CD4-positive, alpha-beta T cell treated with Interleukin-2 at 100 ng/mL for 4 hours (primary cell): ENCODE results near the gene MTX1.
"Not testable (repeated sequence)": the region's sequence is repeated elsewhere in the genome, so short reads cannot be mapped to it uniquely, and the experiment has no call there.

Experiments used
- DNase-seq: peaks from one replicate; pipeline ENCODE4 v3.0.0-alpha.2; 2020; ENCODE audit warnings: low spot score

MTX1 gene, protein sequence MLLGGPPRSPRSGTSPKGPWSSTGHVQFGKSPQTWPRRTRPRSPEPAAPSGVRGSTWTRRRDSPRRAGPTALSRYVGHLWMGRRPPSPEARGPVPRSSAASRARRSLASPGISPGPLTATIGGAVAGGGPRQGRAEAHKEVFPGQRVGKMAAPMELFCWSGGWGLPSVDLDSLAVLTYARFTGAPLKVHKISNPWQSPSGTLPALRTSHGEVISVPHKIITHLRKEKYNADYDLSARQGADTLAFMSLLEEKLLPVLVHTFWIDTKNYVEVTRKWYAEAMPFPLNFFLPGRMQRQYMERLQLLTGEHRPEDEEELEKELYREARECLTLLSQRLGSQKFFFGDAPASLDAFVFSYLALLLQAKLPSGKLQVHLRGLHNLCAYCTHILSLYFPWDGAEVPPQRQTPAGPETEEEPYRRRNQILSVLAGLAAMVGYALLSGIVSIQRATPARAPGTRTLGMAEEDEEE

DNA sequence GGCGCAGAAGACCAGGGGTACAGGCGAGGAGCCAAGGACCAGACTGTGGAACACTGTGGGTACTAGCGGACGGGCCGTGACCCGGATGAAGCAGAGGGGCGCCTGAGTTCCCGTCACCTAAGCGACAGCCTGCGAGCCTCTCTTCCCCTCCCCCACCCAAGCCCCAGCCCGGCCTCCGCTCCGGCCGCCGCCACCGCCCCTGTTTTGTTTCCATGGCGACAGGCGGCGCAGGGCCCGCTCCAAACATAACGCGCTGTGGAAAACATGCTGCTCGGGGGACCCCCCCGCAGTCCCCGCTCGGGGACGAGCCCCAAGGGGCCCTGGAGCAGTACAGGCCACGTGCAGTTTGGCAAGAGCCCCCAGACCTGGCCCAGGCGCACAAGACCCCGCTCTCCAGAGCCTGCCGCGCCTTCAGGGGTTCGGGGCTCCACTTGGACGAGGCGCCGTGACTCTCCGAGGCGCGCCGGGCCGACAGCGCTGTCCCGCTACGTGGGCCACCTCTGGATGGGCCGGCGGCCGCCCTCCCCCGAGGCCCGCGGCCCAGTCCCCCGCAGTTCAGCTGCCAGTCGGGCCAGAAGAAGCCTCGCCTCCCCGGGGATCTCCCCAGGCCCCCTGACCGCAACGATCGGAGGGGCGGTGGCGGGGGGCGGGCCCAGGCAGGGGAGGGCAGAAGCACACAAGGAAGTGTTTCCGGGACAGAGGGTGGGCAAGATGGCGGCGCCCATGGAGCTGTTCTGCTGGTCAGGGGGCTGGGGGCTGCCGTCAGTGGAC, at the start of gene MTX1:
Gene MTX1 (plus strand): TSS at position 155 of the 771 bp plus-strand sequence. CDS start 110 bp downstream, at position 265.
- peak; percentile 94 for DNase-seq

DNA sequence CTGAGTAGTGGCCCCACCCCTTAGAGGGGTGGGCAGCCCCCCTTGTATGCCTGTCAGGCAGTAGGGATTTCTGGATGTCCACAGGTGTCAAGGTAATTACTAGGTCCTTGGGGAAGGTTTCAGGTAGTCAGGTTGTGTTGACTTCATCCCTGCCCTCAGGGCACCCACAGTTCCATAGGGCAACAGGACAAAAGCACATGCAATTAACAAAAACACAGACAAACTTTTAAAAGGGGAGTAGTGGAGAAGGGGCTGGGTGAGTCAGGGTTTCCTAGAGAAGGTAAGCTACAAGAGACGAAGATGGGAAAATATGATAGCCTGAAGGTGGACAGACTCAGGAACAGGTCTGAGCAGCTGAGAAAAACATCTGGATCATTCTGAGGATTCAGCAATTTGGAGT, 49.5 kb upstream of the MTX1 start:
- no peak for DNase-seq

DNA sequence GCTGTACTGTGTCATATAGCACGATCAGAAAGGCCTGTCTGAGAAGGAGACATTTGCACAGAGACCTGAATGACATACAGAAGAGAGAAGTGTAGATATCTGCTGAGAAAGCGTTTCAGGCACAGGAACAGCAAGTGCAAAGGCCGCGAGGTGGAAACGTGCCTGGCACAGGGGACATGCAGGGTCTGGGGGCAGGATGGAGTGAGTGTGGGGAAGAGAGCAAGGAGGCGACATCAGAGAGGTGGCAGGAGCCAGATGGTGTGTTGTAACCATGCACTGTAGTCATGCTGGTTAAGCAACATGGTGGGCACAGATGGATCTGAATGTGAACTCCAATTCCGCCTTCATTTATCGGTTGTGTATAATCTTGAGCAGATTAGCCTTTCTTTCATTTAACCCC, 48.4 kb upstream of the MTX1 start:
- no peak for DNase-seq

DNA sequence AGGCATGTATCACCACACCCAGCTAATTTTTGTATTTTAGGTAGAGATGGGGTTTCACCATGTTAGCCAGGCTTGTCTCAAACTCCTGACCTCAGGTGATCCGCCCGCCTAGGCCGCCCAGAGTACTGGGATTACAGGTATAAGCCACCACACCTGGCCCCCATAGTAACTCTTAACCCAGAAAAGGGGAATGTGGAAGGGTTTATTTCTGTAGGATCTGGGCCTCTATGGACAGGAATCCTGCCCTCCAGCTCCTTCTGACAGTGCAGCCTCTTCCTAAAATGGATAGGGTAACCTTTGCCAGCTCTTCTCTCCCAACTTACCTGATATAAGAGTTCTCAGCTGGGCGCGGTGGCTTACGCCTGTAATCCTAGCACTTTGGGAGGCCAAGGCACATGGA, 45.9 kb upstream of the MTX1 start:
- DNase-seq, result not testable (repeated sequence)

DNA sequence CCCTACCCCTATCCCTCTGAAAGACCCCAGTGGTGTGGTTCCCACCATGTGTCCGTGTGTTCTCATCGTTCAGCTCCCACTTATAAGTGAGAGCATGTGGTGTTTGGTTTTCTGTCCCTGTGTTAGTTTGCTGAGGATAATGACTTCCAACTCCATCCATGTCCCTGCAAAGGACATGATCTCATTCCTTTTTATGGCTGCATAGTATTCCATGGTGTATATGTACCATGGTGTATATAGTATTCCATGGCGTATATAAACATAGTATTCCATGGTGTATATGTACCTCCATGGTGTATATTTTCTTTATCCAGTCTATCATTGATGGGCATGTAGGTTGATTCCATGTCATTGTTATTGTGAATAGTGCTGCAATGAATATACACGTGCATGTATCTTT, 44.7 kb upstream of the MTX1 start:
- not testable (repeated sequence) for DNase-seq

DNA sequence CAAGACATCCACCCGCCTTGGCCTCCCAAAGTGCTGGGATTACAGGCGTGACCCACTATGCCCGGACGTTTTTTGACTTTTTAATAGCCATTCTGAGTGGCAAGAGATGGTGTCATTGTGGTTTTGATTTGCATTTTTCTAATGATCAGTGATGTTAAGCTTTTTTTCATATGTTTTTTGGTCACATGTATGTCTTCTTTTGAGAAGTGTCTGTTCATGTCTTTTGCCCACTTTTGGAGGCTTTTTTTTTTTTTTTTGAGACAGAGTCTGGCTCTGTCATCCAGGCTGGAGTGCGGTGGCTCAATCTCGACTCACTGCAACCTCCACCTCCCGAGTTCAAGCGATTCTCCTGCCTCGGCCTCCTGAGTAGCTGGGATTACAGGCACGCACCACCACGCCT, 43.9 kb upstream of the MTX1 start:
- DNase-seq, result not testable (repeated sequence)

DNA sequence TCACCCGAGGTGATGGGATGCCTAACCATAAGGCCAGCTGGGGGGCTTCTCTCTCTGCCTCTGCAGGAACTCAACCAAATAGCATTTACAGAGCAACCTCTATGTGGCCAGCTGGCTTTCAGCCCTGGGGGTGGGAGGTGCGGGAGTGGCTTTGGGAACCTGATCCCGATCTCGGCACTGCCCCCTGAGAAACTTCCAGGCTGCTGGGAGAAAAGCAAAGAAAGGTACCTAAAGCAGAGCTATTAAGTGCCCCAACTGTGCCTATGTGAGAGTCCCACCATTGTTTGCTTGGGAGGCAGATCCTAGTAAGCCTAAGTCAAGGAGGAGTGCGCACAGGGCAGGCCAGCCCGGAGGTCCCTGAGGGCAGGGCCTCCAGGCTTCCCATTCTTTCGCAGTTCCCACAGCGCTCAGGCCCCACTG, 42.4 kb upstream of the MTX1 start:
- no peak for DNase-seq

DNA sequence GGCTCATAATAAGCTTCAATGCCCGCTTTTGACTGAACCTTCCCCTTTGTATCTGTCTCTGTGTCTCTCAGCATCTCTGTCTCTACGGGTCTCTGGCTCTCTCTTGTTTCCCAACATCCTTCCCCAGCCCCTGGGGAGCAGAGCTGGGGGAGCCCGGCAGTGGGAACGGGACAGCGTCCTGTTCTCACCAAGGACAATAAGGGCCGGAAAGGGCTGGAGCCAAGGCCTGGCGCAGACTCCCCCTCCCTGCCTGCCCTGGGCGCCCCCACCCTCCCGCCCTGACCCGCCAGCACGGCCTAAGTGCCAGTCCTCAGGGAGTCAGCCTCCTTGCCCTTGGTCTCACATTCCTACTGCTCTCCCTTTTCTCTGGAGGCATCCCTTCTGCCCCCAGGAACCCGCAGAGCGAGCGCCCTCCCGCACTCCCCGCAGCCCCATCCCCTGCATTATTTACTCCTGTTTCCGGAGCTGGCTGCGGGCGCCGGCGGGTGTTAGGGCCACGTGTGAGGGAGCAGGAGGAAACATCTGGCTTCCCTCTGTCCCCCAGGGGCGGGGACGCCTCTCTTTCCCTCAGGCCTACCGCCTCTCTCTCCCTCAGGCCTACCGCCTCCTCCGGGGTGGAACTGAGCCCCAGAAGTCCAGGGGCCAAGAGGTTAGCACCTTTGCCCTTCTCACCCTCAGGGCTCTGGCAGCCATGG, 41.9 kb upstream of the MTX1 start:
- DNase-seq, result no peak

DNA sequence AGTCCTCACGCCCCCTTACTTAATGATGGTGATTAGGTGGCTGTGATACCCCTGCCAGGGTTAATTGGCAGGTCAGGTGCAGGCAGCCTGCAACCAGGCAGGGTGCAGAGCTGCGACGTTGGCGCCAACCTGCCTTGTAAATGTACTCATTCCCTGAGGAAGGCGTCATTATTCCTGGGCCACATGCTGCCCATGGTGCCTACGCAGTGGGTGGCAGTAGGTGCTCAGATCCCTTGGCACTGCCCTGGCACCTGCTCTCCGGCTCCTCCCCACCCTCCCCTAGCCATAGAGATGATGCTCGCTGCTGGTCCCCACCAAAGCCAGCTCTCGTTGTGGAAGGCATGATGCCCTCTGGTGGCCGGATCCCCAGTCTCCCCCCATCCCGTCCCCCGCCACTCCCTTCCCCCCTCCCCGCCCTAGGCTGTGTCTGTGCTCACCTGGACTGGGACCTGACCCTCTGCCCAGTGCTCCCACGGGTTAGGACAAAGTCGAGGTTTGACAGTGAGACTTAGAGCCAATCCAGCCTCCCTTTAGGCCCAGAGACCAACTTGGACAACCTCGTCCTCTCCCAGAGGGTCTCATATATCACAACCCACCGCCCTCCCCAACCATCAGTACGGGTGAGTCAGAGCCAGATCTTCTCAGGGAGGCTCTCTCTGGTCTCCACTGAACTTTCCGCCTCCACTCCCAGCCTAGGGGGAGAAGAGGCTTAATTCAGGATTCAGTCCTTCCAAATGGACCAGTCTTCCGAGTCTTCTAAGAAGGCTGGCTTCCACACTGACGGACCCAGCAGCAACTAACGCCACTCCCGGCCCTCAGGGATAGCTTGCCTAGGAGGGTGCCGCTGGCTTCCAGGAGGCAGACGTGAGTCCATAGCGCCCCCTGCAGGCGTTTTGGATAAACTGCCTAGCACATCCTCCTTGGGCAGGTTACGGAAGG, 41.1 kb upstream of the MTX1 start:
- peak; percentile 87 for DNase-seq

DNA sequence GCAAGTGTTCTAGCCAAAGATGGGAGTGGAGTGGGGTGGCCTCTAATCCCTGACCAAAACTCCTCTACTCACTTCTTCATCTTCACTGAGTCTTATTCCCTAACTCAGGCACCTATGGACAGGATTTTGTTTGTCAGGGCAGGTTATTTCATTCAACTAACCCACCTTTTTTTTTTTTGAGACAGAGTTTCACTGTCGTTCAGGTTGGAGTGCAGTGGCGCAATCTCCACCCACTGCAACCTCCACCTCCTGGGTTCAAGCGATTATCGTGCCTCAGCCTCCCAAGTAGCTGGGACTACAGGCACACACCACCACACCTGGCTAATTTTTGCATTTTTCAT, 40.4 kb upstream of the MTX1 start:
- DNase-seq, result not testable (repeated sequence)

DNA sequence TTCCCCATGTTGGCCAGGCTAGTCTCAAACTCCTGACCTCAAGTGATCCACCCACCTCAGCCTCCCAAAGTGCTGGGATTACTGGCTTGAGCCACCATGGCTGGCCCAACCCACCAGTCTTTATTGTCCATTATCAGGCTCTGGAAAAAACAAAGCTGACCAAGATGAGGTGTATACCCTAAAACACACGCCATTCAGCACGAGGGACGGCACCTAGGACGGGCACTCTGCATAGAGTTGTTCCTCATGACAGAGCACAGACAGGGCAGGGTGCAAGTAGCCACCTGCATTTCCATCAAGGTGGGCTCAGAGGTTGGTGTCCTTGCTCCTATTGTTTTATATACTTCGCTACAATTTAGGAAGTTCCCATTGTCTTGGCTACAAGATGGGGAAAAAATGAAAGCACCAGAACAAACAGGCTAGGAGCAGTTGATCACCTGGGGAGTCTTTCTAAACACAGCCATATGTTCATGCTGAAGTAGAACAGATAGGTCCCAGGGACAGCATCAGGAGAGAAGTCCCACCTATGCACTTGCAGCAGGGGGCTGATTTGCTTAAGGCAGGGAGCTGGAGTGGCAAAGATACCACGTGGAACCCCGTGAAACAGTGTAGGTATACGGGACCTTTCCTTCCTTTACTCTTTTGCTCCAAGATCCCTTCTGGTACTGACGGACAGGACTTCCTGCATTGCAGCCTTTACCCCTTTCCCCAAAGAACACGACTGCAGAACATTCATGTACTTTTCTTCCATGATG, 39.9 kb upstream of the MTX1 start:
- no peak for DNase-seq

DNA sequence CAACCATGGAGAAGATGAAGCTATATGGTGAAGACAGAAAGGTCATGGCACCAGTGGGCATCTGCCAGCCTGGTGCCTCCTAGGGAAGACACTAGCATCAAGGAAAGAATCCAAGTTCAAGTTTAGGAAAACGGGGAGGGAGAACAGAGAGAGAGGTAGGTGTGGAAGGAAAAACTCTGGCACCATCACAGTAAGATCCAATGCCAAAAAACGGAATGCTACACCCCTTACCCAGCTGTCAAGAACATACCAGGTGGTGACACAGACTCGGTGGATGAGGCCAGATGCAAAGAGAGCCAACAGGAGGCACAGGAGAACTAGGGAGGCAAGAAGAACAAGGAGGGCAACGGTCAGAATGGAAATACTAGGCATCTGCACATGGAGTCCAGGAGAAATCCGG, 39.0 kb upstream of the MTX1 start:
- no peak for DNase-seq

DNA sequence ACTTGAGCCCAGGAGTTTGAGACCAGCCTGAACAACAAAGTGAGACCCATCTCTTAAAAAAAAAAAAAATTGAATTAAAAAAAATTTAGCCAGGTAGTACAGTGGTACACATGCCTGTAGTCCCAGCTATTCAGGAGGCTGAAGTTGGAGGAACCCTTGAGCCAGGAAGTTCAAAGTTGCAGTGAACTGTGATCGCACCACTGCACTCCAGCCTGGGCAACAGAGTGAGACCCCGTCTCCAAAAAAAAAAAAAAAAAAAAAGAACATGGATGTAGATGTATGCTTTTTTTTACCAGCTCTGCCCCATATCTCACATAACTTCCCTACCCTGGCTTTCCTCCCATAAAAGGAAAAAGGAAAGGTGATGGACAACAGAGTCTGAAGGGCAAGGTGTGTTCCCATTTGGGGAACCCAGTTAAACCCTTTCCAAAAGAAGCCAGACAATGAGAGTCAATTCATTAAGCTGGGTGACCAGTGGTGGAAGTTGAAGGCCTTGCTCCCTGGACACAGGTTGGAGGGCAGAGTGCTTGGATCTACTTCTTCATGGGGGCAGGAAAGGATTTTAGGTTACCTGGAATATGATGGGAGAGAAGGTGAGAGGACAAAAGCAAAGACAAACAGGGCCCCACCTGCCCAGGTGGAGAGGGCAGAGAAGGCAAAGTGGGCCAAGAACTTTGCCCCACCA, 38.3 kb upstream of the MTX1 start:
- no peak for DNase-seq

DNA sequence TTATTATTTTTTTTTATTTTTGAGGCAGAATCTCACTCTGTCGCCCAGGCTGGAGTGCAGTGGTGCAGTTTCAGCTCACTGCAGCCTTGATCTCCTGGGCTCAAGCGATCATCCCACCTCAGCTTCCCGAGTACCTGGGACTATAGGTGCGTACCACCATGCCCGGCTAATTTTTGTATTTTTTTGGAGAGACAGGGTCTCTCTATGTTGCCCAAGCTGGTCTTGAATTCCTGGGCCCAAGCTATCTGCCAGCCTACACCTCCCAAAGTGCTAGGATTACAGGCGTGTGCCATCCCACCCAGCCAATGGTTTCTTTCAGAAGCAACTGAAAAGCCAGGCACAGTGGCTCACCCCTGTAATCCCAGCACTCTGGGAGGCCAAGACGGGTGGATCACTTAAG, 37.7 kb upstream of the MTX1 start:
- no peak for DNase-seq

DNA sequence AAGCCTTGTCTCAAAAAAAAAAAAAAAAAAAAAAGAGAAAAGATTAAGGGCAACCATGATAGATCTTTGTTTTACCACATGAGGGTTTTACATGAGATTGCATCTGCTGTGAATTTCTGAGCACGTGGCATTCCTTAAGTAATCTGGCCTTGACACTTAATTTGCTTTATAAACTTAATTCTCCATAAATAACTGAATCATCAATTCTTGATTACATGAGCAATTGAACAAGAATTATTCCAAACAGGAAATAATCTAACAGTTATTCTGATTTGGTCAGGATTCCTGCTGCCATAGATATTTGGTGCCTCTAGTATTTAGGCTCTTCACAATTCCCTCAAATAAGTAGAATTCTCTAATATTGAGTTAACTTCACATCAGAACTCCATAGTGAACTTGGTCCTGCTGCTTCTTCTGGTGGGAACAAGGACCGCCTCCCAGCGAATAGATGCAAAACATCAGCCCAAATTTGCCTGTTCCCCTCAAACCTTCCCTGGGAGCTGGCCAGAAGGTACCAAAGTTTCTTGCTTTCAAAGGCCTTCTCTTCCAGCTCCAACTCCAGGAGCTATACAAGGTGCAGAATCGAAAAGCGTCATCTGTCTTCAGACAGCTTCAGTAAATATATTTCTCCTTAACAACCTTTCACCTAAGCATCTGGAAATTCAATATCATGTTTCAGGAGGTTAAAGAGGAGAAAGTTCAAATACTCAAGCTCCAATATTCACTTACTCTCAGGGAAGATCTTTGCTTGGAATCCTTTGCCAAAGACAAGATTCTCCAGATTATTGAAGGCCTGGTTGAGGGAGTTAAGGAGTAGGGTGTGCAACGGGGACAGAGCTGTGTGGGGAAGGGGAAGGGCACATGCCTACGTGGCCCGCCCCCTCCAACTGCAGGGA, 36.4 kb upstream of the MTX1 start:
- no peak for DNase-seq

DNA sequence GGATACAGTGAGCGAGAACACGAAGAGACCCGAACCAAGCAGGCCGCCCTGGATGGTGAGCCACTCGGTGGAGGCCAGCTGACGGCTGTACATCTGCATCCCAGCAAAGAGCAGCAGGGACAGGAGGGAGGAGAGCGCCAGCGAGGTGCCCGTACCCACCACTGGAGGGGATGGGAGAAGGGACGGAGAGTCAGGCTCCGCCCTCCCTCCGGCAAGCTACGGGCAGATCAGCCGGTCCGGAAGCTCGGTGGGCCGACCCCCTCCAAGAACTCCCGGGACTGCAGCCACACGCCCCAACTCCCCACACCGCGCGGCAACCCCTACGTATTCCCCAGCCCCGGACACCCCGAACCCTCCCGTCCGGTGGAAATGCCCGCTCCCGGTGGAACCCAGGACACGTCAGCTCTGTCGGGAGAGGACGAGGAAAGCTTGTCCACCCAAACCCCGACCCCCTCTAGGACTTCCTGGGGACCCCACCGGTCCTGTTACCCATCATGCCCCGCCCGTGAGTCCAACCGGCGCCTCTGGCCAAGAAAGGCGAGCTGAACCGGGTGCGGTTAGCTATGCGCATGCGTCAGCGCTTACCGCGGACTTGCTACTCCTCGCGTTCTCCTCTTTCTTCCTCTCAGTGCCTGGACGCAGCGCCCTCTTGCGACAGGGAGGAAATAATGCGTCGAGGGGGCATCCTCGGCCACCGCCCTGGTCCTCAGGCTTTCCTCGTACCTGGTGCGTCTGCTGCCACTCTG, 35.6 kb upstream of the MTX1 start, which contains the start of gene KRTCAP2:
Gene KRTCAP2 (minus strand): TSS at position 573 of the 746 bp plus-strand sequence. CDS start 80 bp downstream, at position 493.
- DNase-seq, result peak; percentile 96

DNA sequence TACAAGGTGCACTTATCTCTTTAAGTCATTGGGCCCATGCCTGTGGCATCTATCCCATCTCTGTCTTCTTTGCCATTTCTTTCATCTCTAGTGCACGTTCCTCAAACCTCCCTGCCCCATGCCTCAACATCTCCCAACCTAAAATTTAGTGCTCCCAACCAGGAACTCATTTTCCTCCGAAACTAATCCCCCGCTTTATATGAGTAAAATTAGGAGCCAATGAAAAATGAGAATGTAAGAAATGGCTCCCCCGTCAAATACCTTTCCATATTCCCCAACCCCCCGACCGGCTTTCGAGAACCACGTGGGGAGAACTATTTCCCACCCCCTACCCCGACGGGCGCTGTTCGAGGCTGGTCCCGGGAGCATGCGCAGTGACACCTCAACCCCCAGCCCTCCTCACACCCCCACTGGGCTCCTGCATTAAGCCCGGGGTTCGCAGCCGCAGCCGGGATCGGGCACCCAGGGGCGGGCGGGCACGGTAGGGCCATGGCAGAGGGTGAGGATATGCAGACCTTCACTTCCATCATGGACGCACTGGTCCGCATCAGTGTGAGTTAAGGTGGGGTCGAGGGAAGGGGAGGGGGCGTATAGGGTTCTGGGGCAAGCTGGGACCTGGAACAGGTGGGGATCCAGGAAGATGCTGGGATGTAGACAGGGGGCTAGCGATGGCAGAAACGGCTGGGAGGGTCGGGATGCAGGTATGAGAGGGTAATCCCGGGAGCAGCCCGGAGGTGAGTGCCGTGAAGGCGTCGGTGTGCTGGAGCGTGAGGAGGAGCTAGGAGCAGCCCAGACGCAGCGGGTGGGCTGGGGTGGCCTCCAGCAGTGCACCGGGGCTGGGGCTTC, 34.8 kb upstream of the MTX1 start, which contains the start of gene TRIM46:
Gene TRIM46 (plus strand): TSS at position 372 of the 846 bp plus-strand sequence. CDS start 118 bp downstream, at position 490.
- peak; percentile 82 for DNase-seq
